GDM1 (cell line): Measurements from ENCODE around the gene TUBA3E.
"Not testable (repeated sequence)": the region's sequence is repeated elsewhere in the genome, so short reads cannot be mapped to it uniquely, and the experiment has no call there.

Experiments
- DNase-seq: peaks from one replicate; lab custom pipeline; 2025; lab: John Stamatoyannopoulos, UW

Gene TUBA3E

GRCh38 chr2:130143266-130144039, 54.8 kb downstream of the TUBA3E start:
- not testable (repeated sequence) for DNase-seq

- DNase-seq, result not testable (repeated sequence)
Observed at GRCh38 chr2:130142396-130143265, 55.6 kb downstream of the TUBA3E start.
